Endothelial cell of umbilical vein (primary cell): Measurements from ENCODE around the gene POLR3B. TPM values are rescaled to one million over a fixed set of nuclear protein-coding genes. Genes with fewer than 3 reads are reported as not detected.

Source experiments
- BruUV-seq: library from RNA; stranded (reverse); fragments of 400-500 nt; replicated peaks from 2 replicates; lab custom pipeline; 2021; lab: Mats Ljungman, UMichigan
- CTCF ChIA-PET: fragments of 300-600, 350-600 bp; sonication (Branson Sonifier 250); formaldehyde crosslinking; loops from one replicate; lab custom pipeline; 2021; ENCODE audit warnings: antibody characterized with exemption, inconsistent platforms; lab: Charles Lee
- POLR2A ChIA-PET: fragments of 300-600, 350-600 bp; sonication (Branson Sonifier 250); formaldehyde crosslinking; loops from one replicate; lab custom pipeline; 2021; ENCODE audit warnings: antibody characterized with exemption, inconsistent platforms; lab: Charles Lee
- DNase-seq: peaks from one replicate; pipeline ENCODE4 v3.0.0-alpha.2; 2011; ENCODE audit warnings: low read depth, low spot score
- FAIRE-seq: peaks from 2 replicates; lab custom pipeline; 2011; peaks lifted over from hg19 to GRCh38; lab: Jason Lieb, UNC
- H2AFZ ChIP-seq: 2 replicates; pipeline ENCODE4 v1.6.0; 2012; ENCODE audit warnings: low read depth, low read length, control low read depth, inconsistent platforms
- H3K27ac ChIP-seq: 2 replicates; pipeline ENCODE4 v1.5.1; 2011; ENCODE audit warnings: low read depth, mild to moderate bottlenecking, control low read depth, low read length, moderate library complexity; ENCODE audit not compliant: insufficient read depth
- H3K27me3 ChIP-seq, 2 experiments: 2 replicates each; pipeline versions ENCODE4 v1.6.0 to v1.6.1; 2011; ENCODE audit warnings: low read length in 2 of 2, mixed read lengths in 1 of 2; ENCODE audit not compliant: control insufficient read depth in 2 of 2, insufficient read depth in 2 of 2
- H3K36me3 ChIP-seq, 2 experiments: 2 replicates in 1 of 2; 3 replicates in 1 of 2; pipeline ENCODE4 v1.5.1; 2011; ENCODE audit warnings: low read length in 2 of 2, mild to moderate bottlenecking in 1 of 2, moderate library complexity in 1 of 2; ENCODE audit not compliant: control insufficient read depth in 2 of 2, insufficient read depth in 2 of 2; ENCODE audit errors: extremely low read depth in 1 of 2
- H3K4me1 ChIP-seq: 3 replicates; pipeline ENCODE4 v1.5.1; 2011; ENCODE audit warnings: mild to moderate bottlenecking, low read length; ENCODE audit not compliant: control insufficient read depth, insufficient read depth; ENCODE audit errors: extremely low read depth
- H3K4me2 ChIP-seq: 2 replicates; pipeline ENCODE4 v1.6.1; 2011; ENCODE audit warnings: low read length, control low read depth, mixed read lengths; ENCODE audit not compliant: insufficient read depth
- H3K4me3 ChIP-seq, 3 experiments: fragments of 200-600 bp in 1 of 3; sonication (generic), shearing (Covaris generic) in 1 of 3; replicated peaks in 1 of 3; 2 replicates each; pipeline ENCODE4 v1.5.1; 2011 to 2016; ENCODE audit warnings: control low read depth in 3 of 3, low read length in 3 of 3, mild to moderate bottlenecking in 2 of 3, inconsistent platforms in 1 of 3, low read depth in 1 of 3, moderate library complexity in 1 of 3; ENCODE audit not compliant: insufficient read depth in 1 of 3
- H3K79me2 ChIP-seq: 2 replicates; pipeline ENCODE4 v1.6.0; 2012; ENCODE audit warnings: low read length, inconsistent platforms; ENCODE audit not compliant: control insufficient read depth, insufficient read depth
- H3K9ac ChIP-seq: replicated peaks from 2 replicates; pipeline ENCODE3; 2011; ENCODE audit warnings: low read length, control low read depth; ENCODE audit not compliant: insufficient read depth; ENCODE audit errors: extremely low read depth
- H3K9me1 ChIP-seq: replicated peaks from 3 replicates; pipeline ENCODE4 v1.6.0; 2011; ENCODE audit warnings: mild to moderate bottlenecking, low read length; ENCODE audit not compliant: control insufficient read depth, insufficient read depth; ENCODE audit errors: extremely low read depth
- H3K9me3 ChIP-seq: replicated peaks from 2 replicates; pipeline ENCODE4 v1.5.1; 2012; ENCODE audit warnings: low read length, inconsistent platforms; ENCODE audit not compliant: control insufficient read depth, insufficient read depth
- H4K20me1 ChIP-seq: replicated peaks from 2 replicates; pipeline ENCODE3; 2011; ENCODE audit warnings: mild to moderate bottlenecking, low read length; ENCODE audit not compliant: control insufficient read depth, insufficient read depth; ENCODE audit errors: extremely low read depth
- EZH2 ChIP-seq: IDR thresholded peaks from 2 replicates; pipeline ENCODE4 v1.6.1; 2012; ENCODE audit warnings: borderline replicate concordance, low read depth, mild to moderate bottlenecking, moderate library complexity, low read length, inconsistent platforms; ENCODE audit not compliant: severe bottlenecking
- FOS ChIP-seq: IDR thresholded peaks from 2 replicates; pipeline ENCODE4 v1.6.1; 2011; ENCODE audit warnings: mild to moderate bottlenecking, low read length, moderate library complexity, borderline replicate concordance; ENCODE audit not compliant: insufficient read depth
- GATA2 ChIP-seq: IDR thresholded peaks from 2 replicates; pipeline ENCODE4 v1.7.0; 2011; ENCODE audit warnings: low read depth, mild to moderate bottlenecking, moderate library complexity, mixed read lengths, low read length; ENCODE audit not compliant: insufficient read length, insufficient read depth
- JUN ChIP-seq: IDR thresholded peaks from 2 replicates; pipeline ENCODE4 v1.6.1; 2011; ENCODE audit warnings: borderline replicate concordance, low read depth; ENCODE audit not compliant: insufficient read length, insufficient read depth
- MYC ChIP-seq: IDR thresholded peaks from one replicate; pipeline ENCODE4 v1.6.1; 2011; ENCODE audit warnings: mild to moderate bottlenecking, low read depth, low read length
- POLR2A ChIP-seq: IDR thresholded peaks from 2 replicates; pipeline ENCODE4 v1.6.1; 2012; ENCODE audit warnings: low read depth, mild to moderate bottlenecking, control low read depth, low read length
- POLR2AphosphoS5 ChIP-seq: IDR thresholded peaks from 2 replicates; pipeline ENCODE4 v1.6.1; 2012; ENCODE audit warnings: low read depth, mild to moderate bottlenecking, control low read depth, low read length, moderate library complexity; ENCODE audit not compliant: insufficient read depth
- dilution Hi-C: fragments of 300-500 bp; cut with MboI; formaldehyde crosslinking; loops from one replicate; pipeline ENCODE4 v1.15.0; 2019; ENCODE audit warnings: low sequenced_read_pairs; ENCODE audit not compliant: extremely low pct_ligation_motif_present
- intact Hi-C: fragments of 100-400 bp; cut with micrococcal nuclease; formaldehyde crosslinking; loops from one replicate; pipeline ENCODE4 v1.10.0; 2022
- polyA plus RNA-seq, 4 experiments: library from polyadenylated mRNA; depleted of rRNA in 3 of 4; stranded (reverse) in 3 of 4; unstranded in 1 of 4; fragments of >200 nt; gene quantifications; 2 replicates each; pipeline versions ENCODE4 v1.2.1 to v1.2.3, GENCODE V29; 2011 to 2012; ENCODE audit warnings: missing spikeins in 1 of 4
- total RNA-seq: library from RNA; stranded (reverse); gene quantifications from 2 replicates; pipeline ENCODE4 v1.2.3, GENCODE V29; 2021
- TF ChIP-seq, protein P1 (sequence below), 2 donors: IDR thresholded peaks; 1 replicate in 1 of 2; 2 replicates in 1 of 2; pipeline ENCODE4 v1.5.1; 2011; ENCODE audit warnings: low read length in 2 of 2, mild to moderate bottlenecking in 2 of 2, moderate library complexity in 2 of 2, control low read depth in 1 of 2, inconsistent platforms in 1 of 2, low read depth in 1 of 2; ENCODE audit not compliant: insufficient read depth in 1 of 2; ENCODE audit errors: extremely low read depth in 1 of 2
- TF ChIP-seq, protein P2 (sequence below): IDR thresholded peaks from 2 replicates; pipeline ENCODE4 v1.6.1; 2011; ENCODE audit not compliant: insufficient read depth, insufficient read length

POLR3B gene
- total and polyA plus RNA-seq, 2 donors (not counting 3 experiments of a cell fraction or from before 2014, with no cell fraction given), result 6.0 to 12.3 TPM

GRCh38 chr12:106309671-106310505 is 47.7 kb upstream of the POLR3B start:
- intact Hi-C loops (no loop called here), dilution Hi-C loops (no loop called here)
- Histone ChIP-seq H3K79me2 (no peaks in the 10 kb centered on the region), H3K4me3 (no peak overlapping the region), H3K36me3 (no peaks in the 10 kb centered on the region), H3K4me2 (no peak overlapping the region), H3K9me1 (no peaks in the 10 kb centered on the region), H3K27ac (no peak overlapping the region), H2AFZ (no peak overlapping the region), H3K9me3 (no peaks in the 10 kb centered on the region), H3K4me1 (peaks cover 2% of the 10 kb centered on the region), H4K20me1 (no peaks in the 10 kb centered on the region), H3K9ac (no peak overlapping the region), H3K27me3 (peaks cover 0 to 5% of the 10 kb centered on the region in 2 experiments)
- no peak for DNase-seq
- BruUV-seq, result no TSS peak
- no peak for TF ChIP-seq POLR2AphosphoS5
- TF ChIP-seq FOS, result no peak
- TF ChIP-seq MYC, result no peak
- TF ChIP-seq EZH2, result no peak
- no peak for TF ChIP-seq POLR2A
- TF ChIP-seq, protein P1, sequence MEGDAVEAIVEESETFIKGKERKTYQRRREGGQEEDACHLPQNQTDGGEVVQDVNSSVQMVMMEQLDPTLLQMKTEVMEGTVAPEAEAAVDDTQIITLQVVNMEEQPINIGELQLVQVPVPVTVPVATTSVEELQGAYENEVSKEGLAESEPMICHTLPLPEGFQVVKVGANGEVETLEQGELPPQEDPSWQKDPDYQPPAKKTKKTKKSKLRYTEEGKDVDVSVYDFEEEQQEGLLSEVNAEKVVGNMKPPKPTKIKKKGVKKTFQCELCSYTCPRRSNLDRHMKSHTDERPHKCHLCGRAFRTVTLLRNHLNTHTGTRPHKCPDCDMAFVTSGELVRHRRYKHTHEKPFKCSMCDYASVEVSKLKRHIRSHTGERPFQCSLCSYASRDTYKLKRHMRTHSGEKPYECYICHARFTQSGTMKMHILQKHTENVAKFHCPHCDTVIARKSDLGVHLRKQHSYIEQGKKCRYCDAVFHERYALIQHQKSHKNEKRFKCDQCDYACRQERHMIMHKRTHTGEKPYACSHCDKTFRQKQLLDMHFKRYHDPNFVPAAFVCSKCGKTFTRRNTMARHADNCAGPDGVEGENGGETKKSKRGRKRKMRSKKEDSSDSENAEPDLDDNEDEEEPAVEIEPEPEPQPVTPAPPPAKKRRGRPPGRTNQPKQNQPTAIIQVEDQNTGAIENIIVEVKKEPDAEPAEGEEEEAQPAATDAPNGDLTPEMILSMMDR (IDR thresholded peaks at IDR 0.05; ENCODE audit: extremely low read depth in 1 of 2, insufficient read depth in 1 of 2, low read depth in 1 of 2, low read length in 2 of 2), result no peak
- TF ChIP-seq JUN, result no peak
- no peak for TF ChIP-seq GATA2
- TF ChIP-seq, protein P2, sequence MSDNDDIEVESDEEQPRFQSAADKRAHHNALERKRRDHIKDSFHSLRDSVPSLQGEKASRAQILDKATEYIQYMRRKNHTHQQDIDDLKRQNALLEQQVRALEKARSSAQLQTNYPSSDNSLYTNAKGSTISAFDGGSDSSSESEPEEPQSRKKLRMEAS, result no peak
- CTCF ChIA-PET, result interaction anchor here (0.7 kb wide), 1 partner anchor 17 kb away, joined by 3 read pairs; no protein-coding TSS in a partner anchor
- POLR2A ChIA-PET, result no interaction called here
- FAIRE-seq, result no peak
